ENCODE data around the gene ITGB2. TPM values are rescaled to one million over a fixed set of nuclear protein-coding genes. Genes with fewer than 3 reads are reported as not detected.

The ITGB2 gene
- total and polyA plus RNA-seq, 7 donors, result 2.5 to 11.7 (median 8.3) TPM

GRCh38 chr21:44848821-44849521, 71.7 kb downstream of the ITGB2 start:
- no peak overlapping the region for H3K27ac ChIP-seq
- intact Hi-C loops (cut with DNase I), result no loop called here

GRCh38 chr21:44847261-44848056, 73.2 kb downstream of the ITGB2 start:
- intact Hi-C loops (cut with DNase I), result no loop called here

More at GRCh38 chr21:44848821-44849521, 71.7 kb downstream of the ITGB2 start:
- ATAC-seq (no peak), DNase-seq (no peak)
- H3K27me3 ChIP-seq (ENCODE audit: insufficient read depth in 3 of 3, low read length in 2 of 3), result peaks cover 0 to 6% (median 0%) of the 10 kb centered on the region in 3 donors
- no peaks in the 10 kb centered on the region for H3K9me3 ChIP-seq
- TF ChIP-seq, protein P1, sequence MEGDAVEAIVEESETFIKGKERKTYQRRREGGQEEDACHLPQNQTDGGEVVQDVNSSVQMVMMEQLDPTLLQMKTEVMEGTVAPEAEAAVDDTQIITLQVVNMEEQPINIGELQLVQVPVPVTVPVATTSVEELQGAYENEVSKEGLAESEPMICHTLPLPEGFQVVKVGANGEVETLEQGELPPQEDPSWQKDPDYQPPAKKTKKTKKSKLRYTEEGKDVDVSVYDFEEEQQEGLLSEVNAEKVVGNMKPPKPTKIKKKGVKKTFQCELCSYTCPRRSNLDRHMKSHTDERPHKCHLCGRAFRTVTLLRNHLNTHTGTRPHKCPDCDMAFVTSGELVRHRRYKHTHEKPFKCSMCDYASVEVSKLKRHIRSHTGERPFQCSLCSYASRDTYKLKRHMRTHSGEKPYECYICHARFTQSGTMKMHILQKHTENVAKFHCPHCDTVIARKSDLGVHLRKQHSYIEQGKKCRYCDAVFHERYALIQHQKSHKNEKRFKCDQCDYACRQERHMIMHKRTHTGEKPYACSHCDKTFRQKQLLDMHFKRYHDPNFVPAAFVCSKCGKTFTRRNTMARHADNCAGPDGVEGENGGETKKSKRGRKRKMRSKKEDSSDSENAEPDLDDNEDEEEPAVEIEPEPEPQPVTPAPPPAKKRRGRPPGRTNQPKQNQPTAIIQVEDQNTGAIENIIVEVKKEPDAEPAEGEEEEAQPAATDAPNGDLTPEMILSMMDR (IDR thresholded peaks at IDR 0.05), result no peak
- 92 to 95% (median 93%) methylated on average over 35 to 36 of the region's 36 CpGs for WGBS, 3 donors
- H3K4me1 ChIP-seq, result peaks cover 14% of the 10 kb centered on the region
- H3K4me3 ChIP-seq, result no peak overlapping the region
- H3K36me3 ChIP-seq (ENCODE audit: insufficient read depth in 1 of 2, low read depth in 1 of 2), result peaks cover 7 to 44% of the 10 kb centered on the region in 2 donors

DNA sequence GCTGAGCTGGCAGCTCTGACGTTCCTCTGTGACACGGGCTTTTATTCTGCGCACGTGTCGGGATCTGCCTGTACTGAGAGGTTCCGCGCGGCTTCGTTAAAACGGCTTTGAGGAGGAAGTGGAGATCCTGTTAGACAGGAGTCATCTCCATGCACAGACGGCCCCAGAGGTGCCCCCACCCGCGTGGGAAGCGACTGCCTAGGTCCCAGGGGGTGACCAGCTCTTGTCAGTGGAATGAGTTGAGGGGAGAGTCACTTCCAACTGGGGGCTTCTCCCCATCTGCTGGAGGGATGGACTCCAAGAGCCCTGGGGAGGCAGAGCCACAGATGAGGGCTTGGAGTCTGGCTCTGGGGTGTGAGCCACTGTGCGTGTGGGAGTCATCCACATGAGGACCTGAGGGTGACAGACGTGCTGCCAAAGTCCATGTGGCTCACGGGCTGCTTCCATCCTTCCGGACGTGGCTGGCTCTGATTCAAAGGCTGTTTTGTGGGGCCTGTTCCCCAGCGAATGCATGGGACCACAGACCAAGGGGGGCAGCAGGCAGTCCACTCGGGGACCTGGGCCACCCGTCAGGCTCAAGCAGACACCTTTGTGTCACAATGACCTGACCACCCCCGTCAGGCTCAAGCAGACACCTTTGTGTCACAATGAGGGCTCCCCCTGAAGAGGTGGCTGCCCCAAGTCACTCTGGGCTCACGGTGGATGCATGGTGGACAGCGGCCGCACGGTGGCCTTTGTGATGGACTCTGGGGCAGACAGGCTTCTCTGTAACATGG, 74.0 kb downstream of the ITGB2 start:
- peaks cover 7 to 31% of the 10 kb centered on the region in 2 donors for H3K36me3 ChIP-seq (ENCODE audit: insufficient read depth in 1 of 2, low read depth in 1 of 2)
- no peak overlapping the region for H3K27ac ChIP-seq
- H3K4me1 ChIP-seq, result peaks cover 10% of the 10 kb centered on the region
- 31 to 36% (median 35%) methylated on average over 27 of the region's 27 CpGs for WGBS, 3 donors
- DNase-seq, result peak; percentile 59 to 75
- peaks cover 0 to 25% (median 0%) of the 10 kb centered on the region in 3 donors for H3K27me3 ChIP-seq (ENCODE audit: insufficient read depth in 3 of 3, low read length in 2 of 3)
- intact Hi-C loops (cut with DNase I), result no loop called here
- H3K9me3 ChIP-seq, result no peaks in the 10 kb centered on the region
- TF ChIP-seq, protein P1 (IDR thresholded peaks at IDR 0.05), result no peak
- peak overlapping the region; percentile 50 for H3K4me3 ChIP-seq
- ATAC-seq, result peak; percentile 22 to 54 (median 30)

More at GRCh38 chr21:44847261-44848056, 73.2 kb downstream of the ITGB2 start:
- 68 to 70% (median 69%) methylated on average over 24 of the region's 24 CpGs for WGBS, 3 donors
- TF ChIP-seq, protein P1 (IDR thresholded peaks at IDR 0.05), result no peak
- DNase-seq (no peak), ATAC-seq (peak; percentile 2 to 30 (median 15))
- Histone ChIP-seq H3K27ac (no peak overlapping the region), H3K4me3 (no peak overlapping the region), H3K36me3 (ENCODE audit: insufficient read depth in 1 of 2, low read depth in 1 of 2) (peaks cover 7 to 36% of the 10 kb centered on the region in 2 donors), H3K27me3 (ENCODE audit: insufficient read depth in 3 of 3, low read length in 2 of 3) (peaks cover 0 to 21% (median 0%) of the 10 kb centered on the region in 3 donors), H3K9me3 (no peaks in the 10 kb centered on the region), H3K4me1 (peaks cover 10% of the 10 kb centered on the region)

DNA sequence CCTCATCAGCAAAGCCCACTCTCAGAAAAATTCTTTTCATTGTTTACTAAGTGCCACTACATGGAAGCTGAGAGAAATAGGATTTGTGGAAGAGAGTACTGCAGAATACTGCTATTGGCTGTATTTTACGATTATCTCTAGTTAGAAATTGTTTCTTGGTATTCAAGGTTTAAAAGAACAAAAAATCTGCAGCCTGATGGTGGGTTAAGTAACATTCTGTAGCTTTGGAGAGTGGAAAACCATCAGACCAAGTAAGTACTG, 74.5 kb downstream of the ITGB2 start:
- DNase-seq (no peak), ATAC-seq (no peak)
- Histone ChIP-seq H3K36me3 (ENCODE audit: insufficient read depth in 1 of 2, low read depth in 1 of 2) (peaks cover 7 to 27% of the 10 kb centered on the region in 2 donors), H3K27ac (no peak overlapping the region), H3K4me1 (peaks cover 10% of the 10 kb centered on the region), H3K4me3 (peak overlapping the region; percentile 50), H3K9me3 (no peaks in the 10 kb centered on the region), H3K27me3 (ENCODE audit: insufficient read depth in 3 of 3, low read length in 2 of 3) (peaks cover 0 to 30% (median 0%) of the 10 kb centered on the region in 3 donors)
- WGBS, 3 donors, result 9 to 23% (median 13%) methylated on average over 1 of the region's 1 CpG
- TF ChIP-seq, protein P1 (IDR thresholded peaks at IDR 0.05), result no peak
- intact Hi-C loops (cut with DNase I), result no loop called here
